DND-41 (cell line): ENCODE data around the gene IQCE.

Experiments used
- ATAC-seq: fragments of 200-7000 bp; cut with Tn5 transposase; 3 replicates; pipeline ENCODE4 v1.9.1; 2021; ENCODE audit warnings: low read depth; ENCODE audit not compliant: insufficient read depth
- DNase-seq: peaks from one replicate; pipeline ENCODE4 v3.0.0-alpha.2; 2020
- H2AFZ ChIP-seq: 2 replicates; pipeline ENCODE4 v1.6.0; 2012; ENCODE audit warnings: low read depth, low read length
- H3K27ac ChIP-seq: 2 replicates; pipeline ENCODE4 v1.5.1; 2012; ENCODE audit warnings: low read length, inconsistent platforms
- H3K27me3 ChIP-seq: fragments of 200-600 bp; sonication (generic); 2 replicates; pipeline ENCODE4 v1.6.0; 2012; ENCODE audit warnings: low read length, mild to moderate bottlenecking, inconsistent platforms; ENCODE audit not compliant: insufficient read depth, poor library complexity
- H3K36me3 ChIP-seq: 2 replicates; pipeline ENCODE4 v1.5.1; 2012; ENCODE audit warnings: low read length, inconsistent platforms; ENCODE audit not compliant: insufficient read depth
- H3K4me1 ChIP-seq: 2 replicates; pipeline ENCODE4 v1.5.1; 2012; ENCODE audit warnings: mild to moderate bottlenecking, low read length; ENCODE audit not compliant: insufficient read depth
- H3K4me2 ChIP-seq: 2 replicates; pipeline ENCODE4 v1.6.0; 2012; ENCODE audit warnings: mild to moderate bottlenecking, moderate library complexity, low read length, inconsistent platforms; ENCODE audit not compliant: insufficient read depth
- H3K4me3 ChIP-seq, 2 experiments: fragments of 200-600 bp in 1 of 2; shearing (Covaris generic) in 1 of 2; 2 replicates each; pipeline ENCODE4 v1.5.1; 2012 to 2016; ENCODE audit warnings: inconsistent platforms in 2 of 2, low read length in 2 of 2, mild to moderate bottlenecking in 2 of 2, low read depth in 1 of 2, moderate library complexity in 1 of 2
- H3K79me2 ChIP-seq: 2 replicates; pipeline ENCODE4 v1.6.0; 2012; ENCODE audit warnings: low read length, inconsistent platforms; ENCODE audit not compliant: insufficient read depth
- H3K9ac ChIP-seq: 2 replicates; pipeline ENCODE4 v1.6.0; 2012; ENCODE audit warnings: low read depth, mild to moderate bottlenecking, inconsistent platforms, low read length, moderate library complexity
- H3K9me3 ChIP-seq: 2 replicates; pipeline ENCODE4 v1.5.1; 2012; ENCODE audit warnings: low read length, moderate library complexity, mild to moderate bottlenecking, inconsistent platforms; ENCODE audit not compliant: insufficient read depth, severe bottlenecking
- H4K20me1 ChIP-seq: 2 replicates; pipeline ENCODE4 v1.6.0; 2012; ENCODE audit warnings: low read length; ENCODE audit not compliant: insufficient read depth
- CTCF ChIP-seq: IDR thresholded peaks from 2 replicates; pipeline ENCODE4 v1.5.1; 2012; ENCODE audit warnings: borderline replicate concordance, low read length, moderate library complexity, mild to moderate bottlenecking; ENCODE audit not compliant: poor library complexity, severe bottlenecking; ENCODE audit errors: extremely low read depth
- EZH2 ChIP-seq: IDR thresholded peaks from 3 replicates; pipeline ENCODE4 v1.6.1; 2012; ENCODE audit warnings: borderline replicate concordance, low read depth, mild to moderate bottlenecking, moderate library complexity, low read length, inconsistent platforms; ENCODE audit not compliant: severe bottlenecking

Gene IQCE

GRCh38 chr7:2635810-2636701 lies 77.3 kb downstream of the IQCE start:
- Histone ChIP-seq H3K27me3 (no peaks in the 10 kb centered on the region), H2AFZ (no peak overlapping the region), H4K20me1 (peaks cover 86% of the 10 kb centered on the region), H3K9ac (no peak overlapping the region), H3K4me1 (peaks cover 25% of the 10 kb centered on the region), H3K9me3 (no peaks in the 10 kb centered on the region), H3K27ac (no peak overlapping the region), H3K36me3 (peaks cover 60% of the 10 kb centered on the region), H3K4me3 (no peak overlapping the region), H3K79me2 (peaks cover 95% of the 10 kb centered on the region), H3K4me2 (peak overlapping the region; percentile 24; the same call in 1 of the 2 replicates)
- DNase-seq (no peak), ATAC-seq (no peak)
- TF ChIP-seq CTCF (no peak), EZH2 (no peak)

- DNase-seq (no peak), ATAC-seq (no peak)
- Histone ChIP-seq H3K9me3 (no peaks in the 10 kb centered on the region), H3K4me3 (no peak overlapping the region), H3K4me2 (no peak overlapping the region), H3K27ac (no peak overlapping the region), H2AFZ (no peak overlapping the region), H3K36me3 (peaks cover 64% of the 10 kb centered on the region), H3K4me1 (peaks cover 21% of the 10 kb centered on the region), H3K9ac (no peak overlapping the region), H3K79me2 (peaks cover 100% of the 10 kb centered on the region), H4K20me1 (peaks cover 97% of the 10 kb centered on the region), H3K27me3 (no peaks in the 10 kb centered on the region)
- TF ChIP-seq EZH2: no peak
- TF ChIP-seq CTCF: no peak
Measured at GRCh38 chr7:2637066-2637471, 78.3 kb downstream of the IQCE start.

GRCh38 chr7:2637505-2638223 lies 78.9 kb downstream of the IQCE start:
- H3K9me3 ChIP-seq: no peaks in the 10 kb centered on the region
- no peak for DNase-seq
- no peak for TF ChIP-seq CTCF
- no peak for TF ChIP-seq EZH2
- H3K27ac ChIP-seq: no peak overlapping the region
- no peak overlapping the region for H3K4me3 ChIP-seq
- no peak overlapping the region for H3K9ac ChIP-seq
- peaks cover 64% of the 10 kb centered on the region for H3K36me3 ChIP-seq
- H4K20me1 ChIP-seq: peaks cover 95% of the 10 kb centered on the region
- peaks cover 21% of the 10 kb centered on the region for H3K4me1 ChIP-seq
- no peaks in the 10 kb centered on the region for H3K27me3 ChIP-seq
- H2AFZ ChIP-seq: no peak overlapping the region
- H3K79me2 ChIP-seq: peaks cover 97% of the 10 kb centered on the region
- no peak overlapping the region for H3K4me2 ChIP-seq
- ATAC-seq: no peak
